OCI-LY3 (cell line): Measurements from ENCODE around the gene AKR1A1.

Experiments
- EZH2phosphoT487 ChIP-seq: fragments of 200-600 bp; shearing (Covaris generic); IDR thresholded peaks from 2 replicates; pipeline ENCODE4 v1.6.1; 2018; ENCODE audit warnings: antibody characterized with exemption, mixed run types, low read depth
- TF ChIP-seq, protein P1 (sequence below): fragments of 200-600, 300-600 bp; sonication (generic); IDR thresholded peaks from 2 replicates; pipeline ENCODE4 v1.5.1; 2014; ENCODE audit warnings: antibody characterized with exemption, low read length, low read depth

DNA sequence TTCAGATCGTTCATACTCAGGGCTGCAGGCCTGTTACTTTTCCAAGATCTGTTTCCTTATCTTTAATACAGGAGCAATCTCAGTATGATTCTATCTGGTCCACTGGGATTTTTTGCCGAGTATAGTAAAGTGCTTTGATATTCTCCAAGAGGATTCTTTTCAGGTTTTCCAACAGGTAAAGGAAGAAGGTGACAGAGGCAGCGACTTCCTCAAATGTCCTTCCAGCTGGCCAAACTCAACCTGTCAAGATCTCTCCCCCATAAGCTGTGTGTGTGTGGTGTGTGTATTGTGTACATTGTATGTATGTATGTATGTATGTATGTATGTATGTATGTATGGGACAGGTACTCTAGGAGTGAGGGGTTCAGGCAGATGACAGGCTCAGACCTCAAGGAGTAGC, 1.1 kb downstream of the AKR1A1 start:
- TF ChIP-seq EZH2phosphoT487: no peak
- TF ChIP-seq, protein P1, sequence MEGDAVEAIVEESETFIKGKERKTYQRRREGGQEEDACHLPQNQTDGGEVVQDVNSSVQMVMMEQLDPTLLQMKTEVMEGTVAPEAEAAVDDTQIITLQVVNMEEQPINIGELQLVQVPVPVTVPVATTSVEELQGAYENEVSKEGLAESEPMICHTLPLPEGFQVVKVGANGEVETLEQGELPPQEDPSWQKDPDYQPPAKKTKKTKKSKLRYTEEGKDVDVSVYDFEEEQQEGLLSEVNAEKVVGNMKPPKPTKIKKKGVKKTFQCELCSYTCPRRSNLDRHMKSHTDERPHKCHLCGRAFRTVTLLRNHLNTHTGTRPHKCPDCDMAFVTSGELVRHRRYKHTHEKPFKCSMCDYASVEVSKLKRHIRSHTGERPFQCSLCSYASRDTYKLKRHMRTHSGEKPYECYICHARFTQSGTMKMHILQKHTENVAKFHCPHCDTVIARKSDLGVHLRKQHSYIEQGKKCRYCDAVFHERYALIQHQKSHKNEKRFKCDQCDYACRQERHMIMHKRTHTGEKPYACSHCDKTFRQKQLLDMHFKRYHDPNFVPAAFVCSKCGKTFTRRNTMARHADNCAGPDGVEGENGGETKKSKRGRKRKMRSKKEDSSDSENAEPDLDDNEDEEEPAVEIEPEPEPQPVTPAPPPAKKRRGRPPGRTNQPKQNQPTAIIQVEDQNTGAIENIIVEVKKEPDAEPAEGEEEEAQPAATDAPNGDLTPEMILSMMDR: no peak
